NCI-H146 treated with DMSO at 0.1 percent for 48 hours (cell line): Measurements from ENCODE around the gene KCTD17.
"Not testable (repeated sequence)": the region's sequence is repeated elsewhere in the genome, so short reads cannot be mapped to it uniquely, and the experiment has no call there.

ENCODE experiments used
- DNase-seq: peaks from one replicate; lab custom pipeline; 2025; ENCODE audit not compliant: unreplicated experiment; lab: John Stamatoyannopoulos, UW

Gene KCTD17

GRCh38 chr22:37059876-37060449, 8.4 kb downstream of the KCTD17 start:
- no peak for DNase-seq

- no peak for DNase-seq
Measured at GRCh38 chr22:37060801-37061610, 9.5 kb downstream of the KCTD17 start.

GRCh38 chr22:37061611-37062375, 10.3 kb downstream of the KCTD17 start:
- no peak for DNase-seq

- DNase-seq, result no peak
Measured at GRCh38 chr22:37062376-37062675, 10.8 kb downstream of the KCTD17 start.

- no peak for DNase-seq
Measured at GRCh38 chr22:37062702-37063381, 11.3 kb downstream of the KCTD17 start.

- peak; percentile 17 for DNase-seq
Measured at GRCh38 chr22:37063431-37064420, 12.2 kb downstream of the KCTD17 start.

- no peak for DNase-seq
Measured at GRCh38 chr22:37064553-37064952, 13.0 kb downstream of the KCTD17 start.

GRCh38 chr22:37065180-37065579, 13.6 kb downstream of the KCTD17 start:
- DNase-seq, result no peak

GRCh38 chr22:37065961-37066360, 14.4 kb downstream of the KCTD17 start:
- no peak for DNase-seq

- DNase-seq, result no peak
Measured at GRCh38 chr22:37067428-37067827, 15.9 kb downstream of the KCTD17 start.

GRCh38 chr22:37068859-37069258, 17.3 kb downstream of the KCTD17 start:
- no peak for DNase-seq

- no peak for DNase-seq
Measured at GRCh38 chr22:37069319-37069718, 17.8 kb downstream of the KCTD17 start.

GRCh38 chr22:37069719-37070118, 18.2 kb downstream of the KCTD17 start:
- no peak for DNase-seq

GRCh38 chr22:37070334-37070733, 18.8 kb downstream of the KCTD17 start:
- no peak for DNase-seq

- DNase-seq, result no peak
Measured at GRCh38 chr22:37070744-37071143, 19.2 kb downstream of the KCTD17 start.

GRCh38 chr22:37071850-37072592, 20.5 kb downstream of the KCTD17 start:
- not testable (repeated sequence) for DNase-seq

GRCh38 chr22:37072673-37073072, 21.1 kb downstream of the KCTD17 start:
- DNase-seq, result no peak

- DNase-seq, result no peak
Measured at GRCh38 chr22:37074537-37074936, 23.0 kb downstream of the KCTD17 start.

- no peak for DNase-seq
Measured at GRCh38 chr22:37075046-37075445, 23.5 kb downstream of the KCTD17 start.
